ENCODE measurements around the gene TTC39C.

GRCh38 chr18:24041691-24042090, 27.1 kb downstream of the TTC39C start:
- no peak for TF ChIP-seq CTCF (conservative IDR thresholded peaks at IDR 0.05; ENCODE audit: low read length)
- TF ChIP-seq EZH2phosphoT487 (IDR thresholded peaks at IDR 0.05; ENCODE audit: borderline replicate concordance, low read depth, low read length), result no peak
